Measurements from ENCODE around the gene SERPINA3. TPM values are rescaled to one million over a fixed set of nuclear protein-coding genes. Genes with fewer than 3 reads are reported as not detected.

Gene SERPINA3
- total RNA-seq, 1 donor from 2014 or later = 1.3 TPM

GRCh38 chr14:94640721-94641631, 28.8 kb downstream of the SERPINA3 start:
- no peaks in the 10 kb centered on the region for H4K20me1 ChIP-seq (ENCODE audit: insufficient read depth, low read length)
- FAIRE-seq = no peak
- H3K4me1 Mint-ChIP-seq (ENCODE audit: low read depth, unreplicated experiment) = peaks cover 6% of the 10 kb centered on the region

DNA sequence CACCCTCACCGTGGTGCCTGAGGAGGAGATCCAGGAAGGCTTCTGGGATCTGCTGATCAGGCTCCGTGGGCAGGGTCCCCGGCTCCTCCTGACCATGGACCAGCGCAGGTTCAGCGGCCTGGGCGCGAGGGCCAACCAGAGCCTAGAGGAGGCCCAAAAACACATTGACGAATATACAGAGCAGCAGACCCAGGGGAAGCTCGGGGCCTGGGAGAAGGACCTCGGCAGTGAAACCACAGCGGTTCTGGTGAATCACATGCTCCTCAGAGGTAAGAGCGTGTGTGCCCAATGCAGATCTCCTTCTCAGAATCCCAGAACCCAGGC, 29.4 kb downstream of the SERPINA3 start:
- no peak for TF ChIP-seq EZH2 (IDR thresholded peaks at IDR 0.05; ENCODE audit: insufficient read depth, low read length)
- TF ChIP-seq, protein P1, sequence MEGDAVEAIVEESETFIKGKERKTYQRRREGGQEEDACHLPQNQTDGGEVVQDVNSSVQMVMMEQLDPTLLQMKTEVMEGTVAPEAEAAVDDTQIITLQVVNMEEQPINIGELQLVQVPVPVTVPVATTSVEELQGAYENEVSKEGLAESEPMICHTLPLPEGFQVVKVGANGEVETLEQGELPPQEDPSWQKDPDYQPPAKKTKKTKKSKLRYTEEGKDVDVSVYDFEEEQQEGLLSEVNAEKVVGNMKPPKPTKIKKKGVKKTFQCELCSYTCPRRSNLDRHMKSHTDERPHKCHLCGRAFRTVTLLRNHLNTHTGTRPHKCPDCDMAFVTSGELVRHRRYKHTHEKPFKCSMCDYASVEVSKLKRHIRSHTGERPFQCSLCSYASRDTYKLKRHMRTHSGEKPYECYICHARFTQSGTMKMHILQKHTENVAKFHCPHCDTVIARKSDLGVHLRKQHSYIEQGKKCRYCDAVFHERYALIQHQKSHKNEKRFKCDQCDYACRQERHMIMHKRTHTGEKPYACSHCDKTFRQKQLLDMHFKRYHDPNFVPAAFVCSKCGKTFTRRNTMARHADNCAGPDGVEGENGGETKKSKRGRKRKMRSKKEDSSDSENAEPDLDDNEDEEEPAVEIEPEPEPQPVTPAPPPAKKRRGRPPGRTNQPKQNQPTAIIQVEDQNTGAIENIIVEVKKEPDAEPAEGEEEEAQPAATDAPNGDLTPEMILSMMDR (IDR thresholded peaks at IDR 0.05; ENCODE audit: insufficient read depth, low read depth, low read length) = no peak
- no peaks in the 10 kb centered on the region for H3K79me2 ChIP-seq (ENCODE audit: insufficient read depth, low read length)
- no peak overlapping the region for H3K9ac ChIP-seq (ENCODE audit: low read length)
- Mint-ChIP-seq H3K27ac (ENCODE audit: unreplicated experiment) (no peak overlapping the region), H3K9me3 (ENCODE audit: unreplicated experiment) (peaks cover 7% of the 10 kb centered on the region), H3K36me3 (ENCODE audit: low read depth, unreplicated experiment) (no peaks in the 10 kb centered on the region), H3K4me1 (ENCODE audit: low read depth, unreplicated experiment) (peaks cover 6% of the 10 kb centered on the region), H3K4me3 (ENCODE audit: unreplicated experiment) (no peak overlapping the region), H3K27me3 (ENCODE audit: low read depth, unreplicated experiment) (peaks cover 16% of the 10 kb centered on the region)
- FAIRE-seq = no peak
- peaks cover 10% of the 10 kb centered on the region for H3K4me1 ChIP-seq (ENCODE audit: insufficient read depth, low read length)
- no peak overlapping the region for H3K27ac ChIP-seq (ENCODE audit: low read depth, low read length)
- H2AFZ ChIP-seq (ENCODE audit: low read depth, low read length) = no peak overlapping the region
- no peaks in the 10 kb centered on the region for H4K20me1 ChIP-seq (ENCODE audit: insufficient read depth, low read length)
- H3K4me3 ChIP-seq (ENCODE audit: insufficient read depth, low read depth, low read length) = no peak overlapping the region
- no peaks in the 10 kb centered on the region for H3K9me3 ChIP-seq (ENCODE audit: insufficient read depth, low read depth, low read length)
- no peak overlapping the region for H3K4me2 ChIP-seq (ENCODE audit: low read length)
- no peak for DNase-seq (ENCODE audit: low read depth)
- no peaks in the 10 kb centered on the region for H3K36me3 ChIP-seq (ENCODE audit: insufficient read depth, low read length)
- no peaks in the 10 kb centered on the region for H3K27me3 ChIP-seq (ENCODE audit: insufficient read depth, low read length)

More at GRCh38 chr14:94640721-94641631, 28.8 kb downstream of the SERPINA3 start:
- H3K27ac ChIP-seq (ENCODE audit: low read depth, low read length) = no peak overlapping the region
- peaks cover 7% of the 10 kb centered on the region for H3K9me3 Mint-ChIP-seq (ENCODE audit: unreplicated experiment)
- no peak overlapping the region for H3K4me3 Mint-ChIP-seq (ENCODE audit: unreplicated experiment)
- no peak overlapping the region for H3K27ac Mint-ChIP-seq (ENCODE audit: unreplicated experiment)
- peaks cover 16% of the 10 kb centered on the region for H3K27me3 Mint-ChIP-seq (ENCODE audit: low read depth, unreplicated experiment)
- H3K36me3 ChIP-seq (ENCODE audit: insufficient read depth, low read length) = no peaks in the 10 kb centered on the region
- H3K4me1 ChIP-seq (ENCODE audit: insufficient read depth, low read length) = peaks cover 4% of the 10 kb centered on the region
- H3K4me2 ChIP-seq (ENCODE audit: low read length) = no peak overlapping the region
- no peak overlapping the region for H3K4me3 ChIP-seq (ENCODE audit: insufficient read depth, low read depth, low read length)
- H3K36me3 Mint-ChIP-seq (ENCODE audit: low read depth, unreplicated experiment) = no peaks in the 10 kb centered on the region
- H3K9me3 ChIP-seq (ENCODE audit: insufficient read depth, low read depth, low read length) = no peaks in the 10 kb centered on the region
- no peak overlapping the region for H2AFZ ChIP-seq (ENCODE audit: low read depth, low read length)
- DNase-seq (ENCODE audit: low read depth) = no peak
- H3K79me2 ChIP-seq (ENCODE audit: insufficient read depth, low read length) = no peaks in the 10 kb centered on the region
- H3K9ac ChIP-seq (ENCODE audit: low read length) = no peak overlapping the region
- H3K27me3 ChIP-seq (ENCODE audit: insufficient read depth, low read length) = no peaks in the 10 kb centered on the region
- TF ChIP-seq, protein P1 (IDR thresholded peaks at IDR 0.05; ENCODE audit: insufficient read depth, low read depth, low read length) = no peak
- TF ChIP-seq EZH2 (IDR thresholded peaks at IDR 0.05; ENCODE audit: insufficient read depth, low read length) = no peak
